GM12891 (cell line): Measurements from ENCODE around the gene TUBGCP2.

ENCODE experiments used
- DNase-seq: peaks from one replicate; pipeline ENCODE4 v3.0.0; 2011; ENCODE audit warnings: low spot score; ENCODE audit not compliant: insufficient read length
- FAIRE-seq: peaks from 2 replicates; lab custom pipeline; 2011; peaks lifted over from hg19 to GRCh38; lab: Jason Lieb, UNC
- PAX5 ChIP-seq: IDR thresholded peaks from 2 replicates; pipeline ENCODE4 v1.6.1; 2011; ENCODE audit warnings: low read length, moderate library complexity, mild to moderate bottlenecking; ENCODE audit not compliant: insufficient read depth, severe bottlenecking
- POLR2A ChIP-seq: IDR thresholded peaks from 2 replicates; pipeline ENCODE4 v1.6.1; 2011; ENCODE audit warnings: low read depth, low read length, control low read depth
- POLR2AphosphoS5 ChIP-seq: IDR thresholded peaks from 2 replicates; pipeline ENCODE4 v1.6.1; 2011; ENCODE audit warnings: low read depth, low read length, control low read depth
- POU2F2 ChIP-seq: IDR thresholded peaks from 2 replicates; pipeline ENCODE4 v1.6.1; 2011; ENCODE audit warnings: low read depth, mild to moderate bottlenecking, control low read depth, low read length, moderate library complexity
- SPI1 ChIP-seq: IDR thresholded peaks from 2 replicates; pipeline ENCODE4 v1.6.1; 2011; ENCODE audit warnings: low read depth, low read length, control low read depth
- TAF1 ChIP-seq: IDR thresholded peaks from 2 replicates; pipeline ENCODE4 v1.6.1; 2011; ENCODE audit warnings: low read depth, low read length, control low read depth

TUBGCP2 gene

GRCh38 chr10:133249975-133250754, 58.5 kb downstream of the TUBGCP2 start:
- FAIRE-seq (no peak), DNase-seq (no peak)
- TF ChIP-seq POLR2A, result no peak
- no peak for TF ChIP-seq SPI1
- no peak for TF ChIP-seq POU2F2
- TF ChIP-seq PAX5, result no peak
- no peak for TF ChIP-seq TAF1

- no peak for DNase-seq
- no peak for FAIRE-seq
- no peak for TF ChIP-seq TAF1
- no peak for TF ChIP-seq PAX5
- no peak for TF ChIP-seq SPI1
- no peak for TF ChIP-seq POLR2AphosphoS5
- TF ChIP-seq POLR2A, result no peak
- TF ChIP-seq POU2F2, result no peak
These were observed 59.4 kb downstream of the TUBGCP2 start for GRCh38 chr10:133249094-133249780.

- no peak for TF ChIP-seq POLR2AphosphoS5
- TF ChIP-seq SPI1, result no peak
- no peak for TF ChIP-seq TAF1
- TF ChIP-seq PAX5, result no peak
- TF ChIP-seq POLR2A, result no peak
- no peak for TF ChIP-seq POU2F2
- FAIRE-seq (no peak), DNase-seq (no peak)
These were observed 60.3 kb downstream of the TUBGCP2 start for GRCh38 chr10:133248334-133248715.

GRCh38 chr10:133247681-133248333, 60.9 kb downstream of the TUBGCP2 start:
- FAIRE-seq (no peak), DNase-seq (no peak)
- TF ChIP-seq PAX5 (no peak), POLR2AphosphoS5 (no peak), POU2F2 (no peak), TAF1 (no peak), SPI1 (no peak), POLR2A (no peak)

- no peak for FAIRE-seq
- DNase-seq, result no peak
- TF ChIP-seq TAF1 (no peak), SPI1 (no peak), POLR2A (no peak), POLR2AphosphoS5 (no peak), POU2F2 (no peak), PAX5 (no peak)
These were observed 62.4 kb downstream of the TUBGCP2 start for GRCh38 chr10:133246236-133246626.

GRCh38 chr10:133245439-133246235, 63.0 kb downstream of the TUBGCP2 start:
- FAIRE-seq (no peak), DNase-seq (no peak)
- no peak for TF ChIP-seq POLR2A
- TF ChIP-seq SPI1, result no peak
- TF ChIP-seq POLR2AphosphoS5, result no peak
- no peak for TF ChIP-seq TAF1
- no peak for TF ChIP-seq POU2F2
- no peak for TF ChIP-seq PAX5

- no peak for FAIRE-seq
- TF ChIP-seq POU2F2 (no peak), SPI1 (no peak), POLR2A (no peak), TAF1 (no peak), PAX5 (no peak), POLR2AphosphoS5 (no peak)
- no peak for DNase-seq
These were observed 65.1 kb downstream of the TUBGCP2 start for GRCh38 chr10:133243593-133243992.

GRCh38 chr10:133242611-133243356, 65.9 kb downstream of the TUBGCP2 start:
- FAIRE-seq, result peak; percentile 81
- no peak for DNase-seq

More at GRCh38 chr10:133242611-133243356, 65.9 kb downstream of the TUBGCP2 start:
- TF ChIP-seq POLR2A (no peak), TAF1 (no peak), SPI1 (no peak)
